H1 (cell line): ENCODE data around the gene CPNE4. TPM values are rescaled to one million over a fixed set of nuclear protein-coding genes. Genes with fewer than 3 reads are reported as not detected.

ENCODE experiments used
- CTCF ChIA-PET: fragments of 300-600 bp; sonication (Branson Sonifier 250); formaldehyde crosslinking; loops from one replicate; lab custom pipeline; 2021; ENCODE audit not compliant: partially characterized antibody; lab: Charles Lee
- POLR2A ChIA-PET: fragments of 300-600 bp; sonication (Branson Sonifier 250); formaldehyde crosslinking; loops from one replicate; lab custom pipeline; 2021; ENCODE audit warnings: inconsistent platforms; ENCODE audit not compliant: partially characterized antibody; lab: Charles Lee
- DNase-seq, 2 experiments: peaks; one replicate each; pipeline versions ENCODE4 v3.0.0 to v3.0.0-alpha.2; 2010 to 2022; ENCODE audit warnings: low spot score in 2 of 2, low read depth in 1 of 2, mixed read lengths in 1 of 2
- FAIRE-seq: peaks from 2 replicates; lab custom pipeline; 2011; peaks lifted over from hg19 to GRCh38; lab: Jason Lieb, UNC
- H2AFZ ChIP-seq: 2 replicates; pipeline ENCODE4 v1.8.1; 2012; ENCODE audit warnings: low read length, inconsistent platforms
- H2AK5ac ChIP-seq: 2 replicates; pipeline ENCODE4 v1.6.1; 2013; ENCODE audit warnings: low read depth, low read length
- H2BK120ac ChIP-seq: replicated peaks from 2 replicates; pipeline ENCODE3; 2013; ENCODE audit warnings: low read depth, low read length, inconsistent platforms
- H2BK12ac ChIP-seq: 2 replicates; pipeline ENCODE4 v1.6.1; 2013; ENCODE audit warnings: low read depth, low read length
- H2BK15ac ChIP-seq: 2 replicates; pipeline ENCODE4 v1.6.1; 2013; ENCODE audit warnings: low read length
- H2BK20ac ChIP-seq: 2 replicates; pipeline ENCODE4 v1.6.1; 2013; ENCODE audit warnings: low read length
- H2BK5ac ChIP-seq: 2 replicates; pipeline ENCODE4 v1.6.1; 2013; ENCODE audit warnings: low read depth, low read length
- H3K14ac ChIP-seq: 2 replicates; pipeline ENCODE4 v1.6.1; 2013; ENCODE audit warnings: inconsistent platforms; ENCODE audit not compliant: insufficient read length
- H3K18ac ChIP-seq: 2 replicates; pipeline ENCODE4 v1.6.1; 2013; ENCODE audit warnings: low read length; ENCODE audit errors: extremely low read depth
- H3K23ac ChIP-seq: 2 replicates; pipeline ENCODE4 v1.6.1; 2013; ENCODE audit warnings: inconsistent platforms; ENCODE audit not compliant: insufficient read length
- H3K23me2 ChIP-seq: 2 replicates; pipeline ENCODE4 v1.6.1; 2013; ENCODE audit warnings: low read depth, low read length
- H3K27ac ChIP-seq: 2 replicates; pipeline ENCODE4 v1.6.1; 2011; ENCODE audit warnings: low read depth, low read length, inconsistent platforms
- H3K27me3 ChIP-seq, 4 experiments: replicated peaks in 1 of 4; 1 replicate in 1 of 4; 2 replicates in 3 of 4; pipeline versions ENCODE4 v1.6.1 to v1.8.1; 2011 to 2013; ENCODE audit warnings: low read length in 3 of 4, mild to moderate bottlenecking in 3 of 4, inconsistent platforms in 2 of 4, mixed read lengths in 2 of 4, moderate library complexity in 1 of 4; ENCODE audit not compliant: control insufficient read depth in 3 of 4, insufficient read depth in 3 of 4; ENCODE audit errors: extremely low read depth in 1 of 4
- H3K36me3 ChIP-seq, 4 experiments: 2 replicates each; pipeline versions ENCODE4 v1.6.1 to v1.8.1; 2011 to 2013; ENCODE audit warnings: mild to moderate bottlenecking in 4 of 4, low read length in 3 of 4, moderate library complexity in 2 of 4, control low read depth in 1 of 4, inconsistent platforms in 1 of 4; ENCODE audit not compliant: insufficient read depth in 4 of 4, control insufficient read depth in 2 of 4
- H3K4ac ChIP-seq: replicated peaks from 2 replicates; pipeline ENCODE3; 2013; ENCODE audit warnings: low read length, low read depth, mixed read lengths, inconsistent platforms; ENCODE audit not compliant: insufficient read length
- H3K4me1 ChIP-seq, 4 experiments: replicated peaks in 1 of 4; 1 replicate in 1 of 4; 2 replicates in 3 of 4; pipeline versions ENCODE4 v1.6.1 to v1.8.1; 2011 to 2013; ENCODE audit warnings: low read length in 3 of 4, inconsistent platforms in 2 of 4, mixed read lengths in 1 of 4; ENCODE audit not compliant: insufficient read depth in 4 of 4, control insufficient read depth in 3 of 4
- H3K4me2 ChIP-seq, 2 experiments: 2 replicates each; pipeline versions ENCODE4 v1.6.1 to v1.8.1; 2011 to 2013; ENCODE audit warnings: low read depth in 2 of 2, low read length in 2 of 2, control low read depth in 1 of 2, inconsistent platforms in 1 of 2, mild to moderate bottlenecking in 1 of 2; ENCODE audit not compliant: insufficient read depth in 1 of 2
- H3K4me3 ChIP-seq, 4 experiments: fragments of 200-600, 300-600 bp in 1 of 4; sonication (generic), shearing (Covaris generic), sonication (Bioruptor Twin) in 1 of 4; 2 replicates each; pipeline versions ENCODE4 v1.5.1 to v1.8.1; 2011 to 2016; ENCODE audit warnings: low read length in 4 of 4, low read depth in 3 of 4, control low read depth in 2 of 4, inconsistent platforms in 2 of 4, mild to moderate bottlenecking in 2 of 4, mixed read lengths in 1 of 4, moderate library complexity in 1 of 4; ENCODE audit not compliant: insufficient read depth in 2 of 4; ENCODE audit errors: extremely low read depth in 1 of 4
- H3K56ac ChIP-seq: replicated peaks from 2 replicates; pipeline ENCODE3; 2013; ENCODE audit warnings: low read depth, mild to moderate bottlenecking, mixed read lengths, low read length, inconsistent platforms; ENCODE audit not compliant: insufficient read length
- H3K79me1 ChIP-seq: 2 replicates; pipeline ENCODE4 v1.6.1; 2013; ENCODE audit warnings: low read depth, low read length, control low read depth
- H3K79me2 ChIP-seq, 2 experiments: 2 replicates each; pipeline versions ENCODE4 v1.6.1 to v1.8.1; 2012 to 2013; ENCODE audit warnings: low read length in 2 of 2, mild to moderate bottlenecking in 2 of 2, inconsistent platforms in 1 of 2; ENCODE audit not compliant: insufficient read depth in 2 of 2, control insufficient read depth in 1 of 2
- H3K9ac ChIP-seq, 4 experiments: replicated peaks in 1 of 4; 1 replicate in 1 of 4; 2 replicates in 3 of 4; pipeline versions ENCODE4 v1.6.1 to v1.8.1; 2011 to 2013; ENCODE audit warnings: low read depth in 3 of 4, low read length in 3 of 4, control low read depth in 2 of 4, mild to moderate bottlenecking in 2 of 4, moderate library complexity in 2 of 4, inconsistent platforms in 1 of 4; ENCODE audit errors: extremely low read depth in 1 of 4
- H3K9me3 ChIP-seq, 2 experiments: 2 replicates each; pipeline versions ENCODE4 v1.6.1 to v1.8.1; 2012 to 2013; ENCODE audit warnings: mild to moderate bottlenecking in 2 of 2, moderate library complexity in 2 of 2, control low read depth in 1 of 2, inconsistent platforms in 1 of 2, low read depth in 1 of 2, low read length in 1 of 2, mixed read lengths in 1 of 2; ENCODE audit not compliant: insufficient read depth in 2 of 2
- H4K20me1 ChIP-seq, 2 experiments: replicated peaks in 1 of 2; 2 replicates each; pipeline versions ENCODE3 to v1.8.1; 2011 to 2013; ENCODE audit warnings: inconsistent platforms in 2 of 2, low read length in 2 of 2, mild to moderate bottlenecking in 1 of 2; ENCODE audit not compliant: insufficient read depth in 2 of 2, control insufficient read depth in 1 of 2
- H4K5ac ChIP-seq: 2 replicates; pipeline ENCODE4 v1.6.1; 2013; ENCODE audit warnings: low read length, low read depth, mixed read lengths, inconsistent platforms; ENCODE audit not compliant: insufficient read length
- H4K8ac ChIP-seq: 2 replicates; pipeline ENCODE4 v1.8.0; 2013; ENCODE audit warnings: mild to moderate bottlenecking, moderate library complexity, low read length, inconsistent platforms; ENCODE audit not compliant: insufficient read depth; ENCODE audit errors: extremely low read depth
- H4K91ac ChIP-seq: replicated peaks from 2 replicates; pipeline ENCODE3; 2013; ENCODE audit warnings: low read length, mixed read lengths, inconsistent platforms; ENCODE audit not compliant: insufficient read length
- CBX8 ChIP-seq: fragments of 300-800, 300-1000 bp; sonication (generic); IDR thresholded peaks from 2 replicates; pipeline ENCODE4 v1.7.1; 2016; ENCODE audit warnings: low read depth, low read length, borderline replicate concordance
- EGR1 ChIP-seq: IDR thresholded peaks from 2 replicates; pipeline ENCODE4 v1.6.1; 2011; ENCODE audit warnings: low read depth, low read length, borderline replicate concordance
- FOSL1 ChIP-seq: IDR thresholded peaks from 2 replicates; pipeline ENCODE4 v1.6.1; 2011; ENCODE audit warnings: mild to moderate bottlenecking, low read depth, low read length, moderate library complexity; ENCODE audit not compliant: insufficient read depth
- HDAC6 ChIP-seq: IDR thresholded peaks from one replicate; pipeline ENCODE4 v1.7.1; 2012; ENCODE audit warnings: low read depth, mild to moderate bottlenecking, inconsistent platforms, low read length, moderate library complexity
- JUND ChIP-seq: IDR thresholded peaks from 2 replicates; pipeline ENCODE4 v1.6.1; 2011; ENCODE audit warnings: mild to moderate bottlenecking, improper control_type of control experiment, low read length
- KDM5A ChIP-seq: fragments of 200-600 bp; IDR thresholded peaks from 2 replicates; pipeline ENCODE4 v1.7.1; 2012; ENCODE audit warnings: mild to moderate bottlenecking, low read length, inconsistent platforms, mixed read lengths
- NANOG ChIP-seq: IDR thresholded peaks from 2 replicates; pipeline ENCODE4 v1.6.1; 2011; ENCODE audit warnings: low read length, low read depth, mild to moderate bottlenecking, inconsistent platforms; ENCODE audit not compliant: insufficient read depth, poor library complexity, severe bottlenecking
- RFX5 ChIP-seq: IDR thresholded peaks from 2 replicates; pipeline ENCODE4 v1.6.1; 2011; ENCODE audit warnings: low read depth, low read length, improper control_type of control experiment, borderline replicate concordance
- SAP30 ChIP-seq: fragments of 300-600 bp; sonication (generic); IDR thresholded peaks from 2 replicates; pipeline ENCODE4 v1.7.1; 2012; ENCODE audit warnings: low read length, moderate library complexity, mild to moderate bottlenecking, inconsistent platforms; ENCODE audit not compliant: insufficient read depth, insufficient replicate concordance
- SUZ12 ChIP-seq: fragments of 200-600 bp; sonication (generic); IDR thresholded peaks from 2 replicates; pipeline ENCODE4 v1.6.1; 2012; ENCODE audit warnings: mild to moderate bottlenecking, inconsistent platforms, low read length, moderate library complexity, mixed read lengths
- TBP ChIP-seq: IDR thresholded peaks from 2 replicates; pipeline ENCODE4 v1.6.1; 2011; ENCODE audit warnings: low read depth, low read length, improper control_type of control experiment
- YY1 ChIP-seq: IDR thresholded peaks from 2 replicates; pipeline ENCODE4 v1.6.1; 2011; ENCODE audit warnings: low read depth, mild to moderate bottlenecking, low read length
- ZNF274 ChIP-seq: IDR thresholded peaks from 2 replicates; pipeline ENCODE4 v1.7.0; 2012; ENCODE audit warnings: low read length, borderline replicate concordance; ENCODE audit errors: extremely low read depth
- WGBS, 2 experiments: shearing (Covaris generic) in 1 of 2; methylation state at CpG; one replicate each; pipeline versions ENCODE4 v1.1.6 to v1.1.7; 2013 to 2015; ENCODE audit warnings: low lambda C conversion rate in 2 of 2, mixed read lengths in 2 of 2, inconsistent platforms in 1 of 2, low coverage in 1 of 2, missing lambda C conversion rate in 1 of 2; ENCODE audit not compliant: insufficient replicate concordance in 2 of 2, insufficient coverage in 1 of 2, insufficient read length in 1 of 2; ENCODE audit errors: extremely low coverage in 1 of 2, missing lambda C conversion rate in 1 of 2; 5-methylcytosine and 5-hydroxymethylcytosine counted together
- polyA plus RNA-seq, 7 experiments: library from polyadenylated mRNA; depleted of rRNA in 3 of 7; stranded (reverse) in 5 of 7; unstranded in 2 of 7; fragments of >200 nt in 5 of 7; fragments of 200-250 nt in 2 of 7; gene quantifications; 1 replicate in 5 of 7; 2 replicates in 1 of 7; 4 replicates in 1 of 7; pipeline versions ENCODE4 v1.2.1 to v1.2.3, GENCODE V29; 2011 to 2013; ENCODE audit warnings: missing spikeins in 2 of 7, mixed read lengths in 2 of 7
- total RNA-seq: library from RNA; stranded (reverse); fragmentation: NEBNext Ultra II Directional; extraction: Animal tissue kit (Norgen Biotek cat#: 25700); gene quantifications from 2 replicates; pipeline ENCODE4 v1.2.1, GENCODE V29; 2021
- TF ChIP-seq, protein P1 (sequence below): IDR thresholded peaks from 2 replicates; pipeline ENCODE4 v1.6.1; 2012; ENCODE audit warnings: inconsistent platforms

The CPNE4 gene
- total and polyA plus RNA-seq, 2 of the 8 experiments (the other 6 are each of a cell fraction or from before 2014, with no cell fraction given): 0.82 to 3.8 TPM

DNA sequence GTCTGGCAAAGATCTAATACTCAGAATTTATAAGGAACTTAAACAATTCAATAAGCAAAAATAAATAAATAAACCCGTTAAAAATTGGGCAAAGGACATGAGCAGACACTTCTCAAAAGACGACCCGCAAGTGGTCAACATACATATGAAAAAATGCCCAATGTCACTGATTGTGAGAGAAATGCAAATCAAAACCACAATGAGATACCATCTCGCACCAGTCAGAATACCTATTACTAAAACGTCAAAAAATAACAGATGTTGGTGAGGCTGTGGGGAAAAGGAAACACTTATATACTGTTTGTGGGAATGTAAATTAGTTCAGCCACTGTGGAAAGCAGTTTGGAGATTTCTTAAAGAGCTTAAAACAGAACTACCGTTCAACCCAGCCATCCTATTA lies 344.0 kb downstream of the CPNE4 start:
- Histone ChIP-seq H3K79me2 (no peaks in the 10 kb centered on the region), H3K9ac (no peak overlapping the region), H4K5ac (no peak overlapping the region), H3K4me3 (no peak overlapping the region), H2BK15ac (no peak overlapping the region), H3K79me1 (no peaks in the 10 kb centered on the region), H2AK5ac (no peak overlapping the region), H2BK120ac (no peak overlapping the region), H3K23ac (no peak overlapping the region), H4K20me1 (no peaks in the 10 kb centered on the region), H3K4ac (no peak overlapping the region), H3K14ac (no peak overlapping the region), H2BK5ac (no peak overlapping the region), H4K8ac (no peak overlapping the region), H3K36me3 (no peaks in the 10 kb centered on the region), H3K27ac (no peak overlapping the region), H2BK20ac (no peak overlapping the region), H3K27me3 (no peaks in the 10 kb centered on the region), H3K4me2 (no peak overlapping the region), H2AFZ (no peak overlapping the region), H3K18ac (no peak overlapping the region), H3K4me1 (no peaks in the 10 kb centered on the region), H3K56ac (no peak overlapping the region), H3K23me2 (no peaks in the 10 kb centered on the region), H2BK12ac (no peak overlapping the region), H3K9me3 (no peaks in the 10 kb centered on the region), H4K91ac (no peak overlapping the region)
- FAIRE-seq: no peak
- TF ChIP-seq RFX5: no peak
- TF ChIP-seq ZNF274: no peak
- no peak for TF ChIP-seq SAP30
- no peak for TF ChIP-seq CBX8
- no peak for TF ChIP-seq SUZ12
- no peak for TF ChIP-seq JUND
- no peak for TF ChIP-seq FOSL1
- TF ChIP-seq TBP: no peak
- TF ChIP-seq HDAC6: no peak
- no peak for TF ChIP-seq YY1
- TF ChIP-seq EGR1: no peak
- no peak for TF ChIP-seq KDM5A
- TF ChIP-seq, protein P1, sequence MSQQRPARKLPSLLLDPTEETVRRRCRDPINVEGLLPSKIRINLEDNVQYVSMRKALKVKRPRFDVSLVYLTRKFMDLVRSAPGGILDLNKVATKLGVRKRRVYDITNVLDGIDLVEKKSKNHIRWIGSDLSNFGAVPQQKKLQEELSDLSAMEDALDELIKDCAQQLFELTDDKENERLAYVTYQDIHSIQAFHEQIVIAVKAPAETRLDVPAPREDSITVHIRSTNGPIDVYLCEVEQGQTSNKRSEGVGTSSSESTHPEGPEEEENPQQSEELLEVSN: no peak
- no peak for TF ChIP-seq NANOG
- CTCF ChIA-PET: no interaction called here
- WGBS, 2 experiments: 84% methylated on average over 6 of the region's 6 CpGs; no CpG with 5 or more reads in 1 of the 2 experiments
- POLR2A ChIA-PET: no interaction called here
- DNase-seq: no peak
